Fibroblast of skin of left quadriceps (primary cell): ENCODE measurements around the gene PHLPP1.

Experiments used
- DNase-seq, 2 experiments: peaks; one replicate each; pipeline ENCODE4 v3.0.0-alpha.2; 2013; ENCODE audit warnings: low read depth in 2 of 2

The PHLPP1 gene

DNA sequence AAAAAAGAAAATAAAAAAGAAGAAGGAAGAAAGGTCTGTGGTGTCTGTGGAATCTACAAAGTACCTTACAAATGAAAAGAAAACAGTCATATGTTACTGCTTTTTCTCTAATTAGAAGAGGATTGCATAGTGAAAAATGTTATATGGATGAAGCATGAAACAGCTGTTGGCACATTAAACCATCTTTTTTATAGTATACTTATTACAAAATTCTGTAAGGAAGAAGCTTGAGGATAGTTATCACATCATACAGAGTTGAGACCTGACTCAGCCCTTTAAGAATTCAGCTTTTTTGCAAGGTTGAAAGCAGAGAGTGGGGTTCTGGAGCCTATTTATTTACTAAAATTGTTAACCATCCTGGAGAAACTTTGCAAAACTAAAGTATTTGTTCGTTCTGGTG lies 222.7 kb downstream of the PHLPP1 start:
- DNase-seq, result peak; percentile 49 to 51

DNA sequence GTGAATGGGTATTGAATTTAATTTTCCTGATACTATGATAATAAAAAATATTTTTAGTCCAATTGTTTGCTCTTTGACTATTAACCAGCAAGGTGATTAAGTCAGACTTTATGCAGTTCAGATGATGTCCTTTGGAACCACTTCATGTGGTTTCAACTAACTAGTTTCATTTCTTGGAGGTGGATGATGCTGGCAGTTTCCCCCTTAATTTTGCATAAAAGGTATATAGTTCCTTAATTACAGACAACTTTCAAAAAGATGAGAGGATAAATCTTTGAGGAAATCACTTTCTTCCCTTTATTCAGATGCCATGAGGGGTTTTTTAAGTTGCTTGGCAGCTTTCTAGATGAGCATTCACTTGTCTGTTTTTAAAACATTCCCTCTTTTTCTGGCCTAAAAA lies 223.1 kb downstream of the PHLPP1 start:
- DNase-seq, result no peak

DNA sequence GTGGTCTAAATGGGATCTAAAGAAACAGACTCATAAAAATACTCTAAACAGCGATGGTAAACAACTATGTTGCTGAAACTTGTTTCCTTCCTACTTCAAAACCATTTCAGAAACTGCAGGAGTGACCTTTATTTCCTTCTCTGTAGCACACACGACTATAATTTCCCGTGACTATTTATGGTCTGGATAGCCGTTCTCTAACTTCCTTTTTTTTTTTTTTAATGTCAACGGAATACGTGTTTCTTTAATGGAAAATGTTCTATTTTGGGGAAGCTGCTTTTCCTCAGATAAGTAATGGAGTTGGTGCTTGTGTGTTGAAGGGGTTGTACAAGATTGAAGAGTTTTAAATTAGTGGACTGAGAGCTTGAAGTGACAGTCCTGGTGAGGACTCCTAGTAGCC lies 224.1 kb downstream of the PHLPP1 start:
- DNase-seq, result no peak

DNA sequence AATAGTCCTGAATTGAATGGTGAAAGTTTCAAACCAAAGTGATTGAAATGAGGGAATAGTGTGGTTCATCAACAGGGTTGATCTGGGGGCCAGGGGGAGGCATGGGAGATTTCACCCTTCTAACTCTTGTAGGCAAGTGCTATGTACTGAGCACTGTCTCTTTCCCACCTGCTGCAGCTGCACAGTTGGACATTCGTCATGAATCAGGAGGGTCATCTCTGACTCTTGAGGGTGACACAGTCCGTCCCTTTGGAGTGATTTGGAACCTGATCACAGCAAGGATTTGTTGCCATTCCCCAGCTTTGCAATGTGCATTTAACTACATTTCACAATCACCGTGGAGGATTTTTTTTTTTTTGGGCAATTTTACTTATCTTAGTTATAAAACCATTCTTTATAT lies 224.6 kb downstream of the PHLPP1 start:
- no peak for DNase-seq

DNA sequence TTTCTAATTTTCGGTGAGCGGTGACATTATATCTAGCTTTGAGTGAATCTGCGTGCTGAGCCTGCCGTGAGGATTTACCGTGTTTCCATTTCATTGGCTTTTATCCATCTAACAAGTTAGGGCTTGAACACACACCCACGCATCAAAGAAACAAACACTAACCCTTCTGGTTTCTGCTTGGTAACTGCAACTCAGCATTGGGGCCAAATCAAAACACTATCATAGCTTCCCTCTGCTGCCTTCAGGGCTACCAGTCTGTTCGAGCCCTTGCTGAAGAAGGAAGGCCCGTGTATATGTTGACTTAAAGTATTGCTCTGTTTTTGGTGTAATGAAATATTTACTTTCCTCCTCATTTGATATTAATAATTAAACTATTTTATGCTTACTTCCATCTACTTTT lies 227.2 kb downstream of the PHLPP1 start:
- no peak for DNase-seq

DNA sequence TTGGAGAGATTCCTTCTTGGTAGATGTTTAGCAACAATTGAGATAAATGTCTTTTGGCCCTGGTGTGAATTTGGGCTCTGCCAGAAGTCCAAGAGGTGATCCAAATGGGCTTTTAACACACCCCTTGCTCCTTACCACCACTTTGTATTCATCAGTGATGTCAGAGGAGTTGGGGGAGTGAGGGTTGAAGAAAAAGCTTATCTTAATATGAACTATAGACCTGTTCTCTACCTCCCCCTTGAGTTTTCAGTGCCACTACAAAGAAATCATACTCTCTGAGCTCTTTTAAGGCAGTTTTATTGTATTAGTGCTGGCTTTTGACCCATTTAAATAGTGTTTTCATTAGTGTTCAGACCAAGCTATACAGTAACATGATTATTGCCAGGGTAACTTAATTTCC lies 229.1 kb downstream of the PHLPP1 start:
- no peak for DNase-seq

DNA sequence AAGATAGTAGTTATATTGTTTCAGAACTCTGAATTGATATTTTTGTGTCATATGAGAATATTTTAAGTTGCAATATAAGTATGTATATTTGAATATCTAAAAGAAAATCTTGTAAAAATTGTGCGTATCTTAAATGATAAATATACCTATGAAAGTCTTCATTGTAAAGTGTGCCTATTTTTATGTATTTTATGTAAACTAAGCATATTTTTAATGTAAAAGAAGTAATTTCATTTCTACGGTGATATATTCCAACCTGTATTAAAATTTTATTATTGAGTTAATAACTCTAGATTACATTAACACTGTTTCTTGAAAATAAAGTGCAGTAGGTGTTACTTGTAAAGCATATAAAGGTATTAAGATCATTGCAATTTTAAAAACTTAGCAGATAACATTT lies 233.4 kb downstream of the PHLPP1 start:
- DNase-seq, result no peak

DNA sequence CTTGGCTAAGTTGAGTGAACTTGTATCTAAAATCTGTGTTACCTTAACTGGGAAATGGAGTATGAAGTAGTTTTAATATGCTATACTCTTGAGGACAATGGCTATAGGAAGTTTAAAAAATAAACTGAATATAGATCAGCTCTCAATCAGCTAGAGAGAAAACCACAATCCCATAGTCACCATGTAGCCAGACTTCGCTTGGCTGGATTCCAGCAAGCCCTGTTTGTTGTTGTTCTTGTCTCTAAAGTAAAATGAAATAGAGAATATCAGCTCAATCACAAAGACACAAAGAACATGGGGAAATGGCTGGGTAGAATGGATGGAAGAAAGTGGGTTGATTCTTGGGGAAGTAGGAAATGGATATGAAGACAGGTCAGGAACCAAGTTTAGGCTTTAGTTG lies 234.9 kb downstream of the PHLPP1 start:
- DNase-seq, result no peak

DNA sequence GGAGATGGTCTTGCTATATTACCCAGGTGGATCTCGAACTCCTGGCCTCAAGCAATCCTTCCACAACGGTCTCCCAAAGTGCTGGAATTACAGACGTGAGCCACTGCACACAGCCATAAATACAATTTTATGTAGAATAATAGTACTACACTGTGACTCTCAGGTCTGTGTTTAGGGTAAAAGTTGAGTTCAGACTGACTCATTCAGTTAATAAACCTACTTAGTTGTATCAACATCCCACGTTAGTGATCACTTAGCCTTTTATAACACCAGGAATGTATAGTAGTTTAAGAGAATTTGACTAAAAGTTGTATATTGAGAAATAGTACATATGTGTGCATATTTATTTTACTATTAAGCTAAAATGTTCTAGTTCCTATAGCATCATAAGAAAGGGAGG lies 237.5 kb downstream of the PHLPP1 start:
- DNase-seq, result no peak

DNA sequence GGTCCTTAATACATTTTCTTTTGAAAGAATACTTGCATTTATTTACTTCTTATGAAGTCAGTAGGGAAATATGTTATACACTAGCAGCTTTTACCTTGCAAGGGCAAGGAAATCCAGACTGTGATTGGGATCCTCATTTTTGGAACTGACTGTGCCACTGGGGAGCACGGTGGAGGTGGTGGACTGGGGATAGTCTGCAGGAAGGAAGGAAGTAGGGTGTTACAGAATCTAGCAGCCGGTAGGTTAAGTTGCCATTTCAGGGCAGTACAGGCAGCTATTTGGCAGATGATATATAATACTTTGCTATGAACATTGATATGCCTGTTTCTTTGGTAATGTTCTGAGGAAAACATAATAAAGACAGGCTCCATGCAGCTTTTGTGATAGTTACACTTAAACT lies 238.3 kb downstream of the PHLPP1 start:
- no peak for DNase-seq

DNA sequence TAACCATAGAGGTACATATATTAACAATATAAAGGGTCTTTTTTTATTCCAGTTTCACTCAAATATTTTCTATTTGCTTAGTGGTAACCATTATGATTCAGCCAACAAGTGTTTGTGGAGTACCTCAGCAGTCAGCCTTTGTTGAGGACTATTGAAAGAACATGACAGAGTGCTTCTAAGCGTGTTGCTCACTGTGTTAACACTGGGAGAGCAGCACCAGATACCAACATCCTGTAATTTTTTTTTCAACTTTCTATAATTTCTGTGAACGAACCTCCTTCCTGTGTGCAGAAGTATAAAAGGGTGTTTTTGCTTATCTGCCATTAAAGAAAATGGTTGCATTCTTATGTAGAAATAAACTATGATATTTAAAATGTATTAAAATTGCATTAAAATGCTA lies 239.0 kb downstream of the PHLPP1 start:
- no peak for DNase-seq

DNA sequence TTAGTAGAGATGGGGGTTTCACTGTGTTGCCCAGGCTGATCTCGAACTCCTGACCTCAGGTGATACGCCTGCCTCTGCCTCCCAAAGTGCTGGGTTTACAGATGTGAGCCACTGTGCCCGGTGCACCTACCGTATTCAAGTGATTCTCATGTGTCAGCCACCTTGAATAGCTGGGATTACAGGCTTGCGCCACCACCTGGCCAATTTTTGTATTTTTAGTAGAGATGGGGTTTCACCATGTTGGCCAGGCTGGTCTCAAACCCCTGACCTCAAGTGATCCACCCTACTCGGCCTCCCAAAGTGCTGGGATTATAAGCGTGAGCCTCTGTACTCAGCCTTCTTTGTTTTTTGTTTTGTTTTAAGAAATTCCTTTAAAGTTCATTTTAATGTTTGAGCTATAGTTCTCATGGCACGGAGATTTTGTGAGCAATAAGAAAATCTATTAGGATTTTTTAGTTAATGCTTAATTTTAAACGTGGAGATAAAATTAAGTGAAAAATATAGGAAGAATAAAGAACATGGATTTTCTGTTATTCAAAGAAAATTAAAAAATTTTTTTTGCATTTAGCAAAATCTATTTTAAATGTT lies 242.6 kb downstream of the PHLPP1 start:
- no peak for DNase-seq

DNA sequence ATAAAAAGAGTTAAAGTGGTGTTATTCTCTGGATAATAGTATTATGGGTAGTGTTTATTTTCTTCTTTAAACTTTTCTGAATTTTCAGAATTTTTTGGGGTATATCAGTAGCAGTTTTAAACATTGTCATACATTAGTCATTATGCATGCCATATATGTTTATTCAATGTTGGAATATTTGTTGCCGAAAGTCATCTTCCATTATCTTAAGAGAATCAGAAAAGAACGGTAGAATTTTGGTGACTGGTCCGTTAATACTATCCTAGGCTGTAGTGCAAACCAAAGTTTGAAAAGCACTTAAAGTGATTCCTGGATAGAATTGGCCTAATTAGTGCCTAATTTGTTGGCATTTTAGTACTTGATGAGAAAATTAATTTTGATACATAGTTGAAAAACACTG lies 244.1 kb downstream of the PHLPP1 start:
- no peak for DNase-seq

DNA sequence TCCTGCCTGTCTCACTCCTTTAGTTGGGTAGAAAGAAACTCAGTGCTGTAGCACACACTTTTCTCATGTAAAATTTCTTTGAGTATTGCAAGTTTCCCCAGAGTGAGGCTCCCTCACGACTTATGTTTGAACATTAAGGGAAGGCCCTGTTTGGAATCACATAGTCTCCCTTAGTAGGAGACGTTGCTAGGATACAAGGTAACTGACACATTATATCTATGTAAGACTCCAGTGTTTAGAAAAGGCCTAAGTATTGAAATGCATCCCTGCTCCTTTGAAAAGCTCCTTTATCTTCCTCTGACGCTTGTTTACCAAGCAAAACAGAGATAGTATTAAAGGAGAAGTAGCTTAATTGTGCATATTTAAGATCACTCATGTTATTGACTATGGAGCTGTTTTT lies 248.2 kb downstream of the PHLPP1 start:
- DNase-seq, result no peak

DNA sequence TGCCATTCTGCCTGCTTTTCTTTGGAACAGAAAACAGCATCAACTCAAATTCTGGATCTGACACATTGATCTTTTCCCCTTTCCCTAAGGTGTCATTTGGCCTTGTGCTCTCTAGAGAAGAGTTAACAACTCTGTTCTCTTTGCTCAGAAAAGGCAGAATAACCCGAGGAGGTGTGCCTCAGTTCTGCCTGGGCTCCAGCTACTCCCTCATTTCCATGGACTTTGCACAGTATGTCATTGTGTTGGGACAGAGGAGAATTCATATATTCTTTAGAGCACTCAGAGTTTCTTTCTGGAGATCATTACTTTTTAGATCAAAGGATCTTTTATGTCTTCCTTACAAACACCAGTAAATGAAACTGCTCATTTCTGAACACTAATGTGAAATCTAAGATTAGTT lies 249.1 kb downstream of the PHLPP1 start:
- DNase-seq, result no peak

DNA sequence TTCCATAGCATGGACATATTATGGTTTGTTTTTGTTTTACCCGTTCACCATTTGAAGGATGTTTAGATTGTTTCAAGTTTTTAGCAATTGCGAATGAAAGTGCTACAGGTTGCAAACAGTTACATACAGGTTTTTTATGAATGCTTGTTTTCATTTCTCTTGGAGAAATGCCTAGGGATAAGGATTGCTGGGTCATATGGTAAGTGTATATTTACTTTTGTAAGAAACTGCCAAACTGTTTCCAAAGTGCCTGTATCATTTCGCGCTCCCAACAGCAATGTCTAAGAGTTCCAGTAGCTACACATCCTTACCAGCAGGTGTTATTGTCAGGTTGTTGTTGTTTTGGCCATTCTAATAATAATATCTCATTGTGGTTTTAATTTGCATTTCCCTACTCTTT lies 251.7 kb downstream of the PHLPP1 start:
- DNase-seq, result no peak

DNA sequence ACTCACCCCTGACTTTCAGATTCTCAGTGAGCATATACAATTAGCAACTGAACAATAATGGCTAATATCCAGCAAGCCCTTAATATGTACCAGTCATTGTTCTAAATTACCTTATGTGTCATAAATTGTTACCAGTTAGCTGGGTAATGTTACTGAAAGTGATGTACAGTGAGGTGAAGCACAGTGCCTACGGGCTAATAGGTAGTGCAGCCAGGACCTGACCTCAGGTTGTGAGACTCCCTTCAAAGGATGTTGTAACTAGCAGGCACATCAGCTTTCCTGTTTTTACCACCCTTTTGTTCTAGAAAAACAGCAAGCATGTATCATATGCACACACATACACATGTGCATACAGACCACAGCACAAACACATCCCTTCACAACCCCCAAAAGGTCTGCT lies 258.3 kb downstream of the PHLPP1 start:
- no peak for DNase-seq

DNA sequence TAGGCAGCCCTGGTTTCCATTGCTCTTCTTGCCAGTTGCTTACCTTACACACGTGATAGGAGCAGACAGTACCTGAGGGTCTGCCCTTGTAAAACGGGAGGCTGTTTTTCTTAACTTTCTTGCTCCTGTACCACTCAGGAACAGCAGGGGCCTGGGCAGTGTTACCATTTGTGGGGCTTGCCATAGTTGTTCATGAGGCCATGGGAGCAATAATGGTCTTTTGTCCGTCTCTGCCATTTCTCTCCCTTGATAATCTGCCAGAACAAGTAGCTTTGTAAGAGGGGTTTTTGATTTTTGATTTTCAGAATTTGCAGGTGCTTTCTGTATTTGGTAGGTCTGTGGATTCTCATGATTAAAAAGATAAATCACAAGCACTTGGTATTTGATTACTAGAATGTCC lies 259.0 kb downstream of the PHLPP1 start:
- no peak for DNase-seq

DNA sequence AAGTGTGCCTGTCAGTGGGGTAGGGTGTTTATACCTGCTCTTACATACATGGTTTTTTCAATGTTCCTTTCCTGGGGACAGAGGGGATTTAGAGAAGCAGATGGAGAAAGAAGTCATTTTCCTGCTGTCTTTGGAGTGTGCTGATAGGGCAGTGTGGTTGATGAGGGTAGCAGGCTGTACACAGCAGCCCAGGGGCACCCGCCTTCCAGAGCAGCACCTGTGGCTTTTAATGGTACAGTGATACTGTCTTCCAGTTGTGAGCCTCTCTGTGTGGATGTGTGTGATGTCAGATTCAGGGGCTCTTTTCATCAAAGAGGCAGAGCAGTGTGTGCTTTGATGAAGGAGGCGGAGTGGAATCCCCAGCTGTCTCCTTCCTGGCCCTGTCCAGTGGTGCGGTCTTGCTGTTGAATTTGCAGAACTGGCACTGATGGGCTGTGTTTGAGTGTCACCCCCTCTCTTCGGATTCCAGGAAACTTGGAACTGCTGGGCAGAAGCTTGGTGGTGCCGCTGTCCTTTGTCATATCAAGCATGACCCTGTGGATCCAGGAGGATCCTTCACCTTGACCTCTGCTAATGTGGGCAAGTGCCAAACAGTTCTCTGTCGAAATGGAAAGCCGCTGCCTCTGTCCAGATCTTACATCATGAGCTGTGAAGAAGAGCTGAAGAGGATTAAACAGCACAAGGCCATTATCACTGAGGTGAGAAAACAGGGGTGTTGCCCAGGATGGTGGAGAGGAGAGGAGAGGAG lies 259.8 kb downstream of the PHLPP1 start:
- DNase-seq, result no peak

DNA sequence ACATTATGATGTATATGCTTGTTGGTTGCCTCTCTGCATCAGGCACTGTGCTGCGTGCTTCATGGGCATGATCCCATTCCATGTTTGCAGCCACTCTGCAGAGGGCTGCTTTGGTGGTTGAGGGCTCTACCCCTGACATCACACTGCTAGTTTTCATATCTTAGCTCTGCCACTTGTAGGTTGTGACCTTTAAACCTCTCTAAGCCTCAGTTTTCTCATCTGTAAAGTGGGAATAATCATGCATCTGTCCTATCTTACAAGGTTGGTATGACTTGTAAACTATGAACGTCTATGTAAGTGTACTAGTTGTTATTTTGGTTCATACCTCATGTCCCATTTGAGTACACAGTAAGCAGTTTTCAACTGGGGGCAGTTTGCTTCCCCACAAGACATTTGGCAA lies 260.4 kb downstream of the PHLPP1 start:
- DNase-seq, result no peak

DNA sequence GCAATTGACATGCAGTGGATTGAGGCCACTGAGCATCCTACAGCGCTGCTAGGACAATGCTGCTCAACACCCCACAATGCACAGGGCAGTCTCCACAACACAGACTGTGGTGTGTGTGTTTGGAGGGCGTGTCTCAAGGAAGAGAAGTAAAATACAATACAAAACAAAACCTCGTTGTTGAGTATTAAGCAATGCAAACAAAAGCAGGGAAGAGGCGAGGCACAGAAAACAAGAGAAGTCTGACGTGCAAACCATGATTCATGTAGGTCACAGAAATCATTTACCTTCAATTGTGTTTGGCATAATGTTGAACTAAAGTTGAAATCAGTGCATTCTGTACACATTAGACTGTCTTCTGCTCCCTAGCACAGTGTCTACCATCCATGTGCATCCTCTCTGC lies 260.9 kb downstream of the PHLPP1 start:
- DNase-seq, result no peak

DNA sequence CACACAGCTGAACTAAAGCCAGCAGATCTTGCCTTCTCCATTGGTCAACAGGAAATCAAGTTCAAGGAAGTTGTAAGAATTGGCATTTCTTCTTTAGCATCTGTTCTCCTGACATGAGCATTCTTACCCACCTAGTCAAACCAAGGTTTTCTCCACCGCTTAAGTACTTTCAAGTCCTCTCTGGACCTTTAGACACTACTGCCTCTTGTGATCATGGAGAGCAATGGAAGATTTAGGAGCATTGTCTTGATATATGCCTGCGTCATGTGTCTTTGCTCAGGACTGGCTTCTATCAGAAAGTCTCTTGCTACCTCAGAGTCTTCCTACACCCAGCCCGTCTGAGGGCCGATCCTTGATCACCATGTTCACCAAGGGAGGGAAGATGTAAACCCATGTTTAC lies 262.2 kb downstream of the PHLPP1 start:
- no peak for DNase-seq

DNA sequence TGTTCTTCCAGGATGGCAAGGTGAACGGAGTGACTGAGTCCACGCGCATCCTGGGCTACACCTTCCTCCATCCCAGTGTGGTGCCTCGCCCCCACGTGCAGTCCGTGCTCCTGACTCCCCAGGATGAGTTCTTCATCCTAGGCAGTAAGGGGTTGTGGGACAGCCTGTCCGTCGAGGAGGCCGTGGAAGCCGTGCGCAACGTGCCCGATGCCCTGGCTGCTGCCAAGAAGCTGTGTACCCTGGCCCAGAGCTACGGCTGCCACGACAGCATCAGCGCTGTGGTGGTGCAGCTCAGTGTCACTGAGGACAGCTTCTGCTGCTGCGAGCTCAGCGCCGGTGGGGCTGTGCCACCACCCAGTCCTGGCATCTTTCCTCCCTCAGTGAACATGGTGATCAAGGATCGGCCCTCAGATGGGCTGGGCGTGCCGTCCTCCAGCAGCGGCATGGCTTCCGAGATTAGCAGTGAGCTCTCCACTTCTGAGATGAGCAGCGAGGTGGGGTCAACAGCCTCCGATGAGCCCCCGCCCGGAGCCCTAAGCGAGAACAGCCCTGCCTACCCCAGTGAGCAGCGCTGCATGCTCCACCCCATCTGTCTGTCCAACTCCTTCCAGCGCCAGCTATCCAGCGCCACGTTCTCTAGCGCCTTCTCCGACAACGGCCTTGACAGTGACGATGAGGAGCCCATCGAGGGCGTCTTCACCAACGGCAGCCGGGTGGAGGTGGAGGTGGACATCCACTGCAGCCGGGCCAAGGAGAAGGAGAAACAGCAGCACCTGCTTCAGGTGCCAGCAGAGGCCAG lies 263.1 kb downstream of the PHLPP1 start:
- no peak for DNase-seq
